Dermis lymphatic vessel endothelial cell (primary cell): ENCODE results near the gene ITGA5. TPM values are rescaled to one million over a fixed set of nuclear protein-coding genes. Genes with fewer than 3 reads are reported as not detected.

Experiments used
- total RNA-seq: library from RNA; depleted of rRNA; stranded (reverse); fragments of >200 nt; gene quantifications from 2 replicates; pipeline ENCODE4 v1.2.1, GENCODE V29; 2014

The ITGA5 gene
- 255 and 294 TPM in 2 replicates for total RNA-seq

DNA sequence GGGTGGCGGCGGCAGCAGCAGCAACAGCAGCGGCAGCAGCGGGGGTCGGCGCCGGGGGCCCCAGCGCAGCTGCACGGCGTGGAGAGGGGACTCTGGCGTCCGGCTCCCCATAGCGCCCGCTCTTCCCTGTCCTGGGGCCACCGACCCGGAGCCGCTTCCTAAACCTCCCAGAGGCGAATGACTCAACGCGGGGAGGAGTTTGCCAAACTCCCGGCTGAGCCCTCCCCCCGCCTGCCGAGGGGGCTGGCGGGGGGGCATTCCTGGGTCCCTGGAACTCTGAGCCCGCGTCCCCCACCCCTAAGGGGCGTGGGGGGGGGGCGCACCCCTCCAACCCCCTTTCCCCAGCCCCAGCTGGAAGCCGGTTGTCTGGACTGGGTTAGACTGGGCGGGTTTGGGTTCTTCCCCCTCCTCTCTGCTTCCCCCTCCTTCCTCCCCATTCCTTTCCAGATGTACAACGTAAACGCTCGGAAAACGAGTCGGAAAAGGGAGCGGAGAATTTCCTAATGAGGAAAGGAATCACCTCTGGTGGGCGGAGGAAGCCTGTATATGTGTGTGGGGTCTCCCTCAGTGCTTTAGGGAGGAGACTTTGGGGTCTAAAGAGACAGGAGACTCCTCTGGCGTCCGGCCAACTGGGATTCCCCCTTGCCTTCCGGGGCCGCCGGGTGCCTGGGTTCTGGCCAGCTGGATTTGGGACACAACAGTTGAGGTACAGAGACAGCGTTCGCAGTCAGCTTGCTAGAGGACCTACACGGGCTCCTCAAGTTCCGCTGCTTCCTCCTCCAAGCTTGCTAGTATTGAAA lies at the start of gene ITGA5:
Gene ITGA5 (minus strand): TSS at position 179 of the 800 bp plus-strand sequence. CDS start 68 bp downstream, at position 111.

DNA sequence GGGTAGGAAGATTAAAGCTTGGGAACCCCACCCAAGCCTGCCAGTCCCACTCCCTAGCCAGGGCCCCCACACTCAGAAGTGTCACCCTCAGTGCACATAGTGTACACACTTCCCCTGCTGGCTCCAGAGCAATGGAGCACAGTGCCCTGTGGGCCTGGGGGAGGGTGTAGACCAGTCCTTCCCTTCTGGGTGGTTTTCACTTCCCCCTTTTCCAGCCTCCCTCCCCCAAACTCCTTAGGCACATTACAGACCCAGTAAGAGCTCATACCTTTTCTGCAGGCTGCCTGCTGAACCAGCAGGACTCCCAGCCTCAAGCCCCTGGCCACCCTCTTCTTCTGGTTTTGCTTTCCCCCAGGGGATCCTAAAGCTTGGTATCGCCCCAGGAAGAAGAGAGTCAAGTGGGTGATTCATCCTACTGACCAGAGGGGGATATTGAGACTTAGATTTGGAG lies 34.5 kb downstream of the ITGA5 start, which contains the start of gene ZNF385A:
Gene ZNF385A (minus strand): TSS at position 143 of the 451 bp plus-strand sequence. CDS start 219 bp downstream, outside the sequence.

DNA sequence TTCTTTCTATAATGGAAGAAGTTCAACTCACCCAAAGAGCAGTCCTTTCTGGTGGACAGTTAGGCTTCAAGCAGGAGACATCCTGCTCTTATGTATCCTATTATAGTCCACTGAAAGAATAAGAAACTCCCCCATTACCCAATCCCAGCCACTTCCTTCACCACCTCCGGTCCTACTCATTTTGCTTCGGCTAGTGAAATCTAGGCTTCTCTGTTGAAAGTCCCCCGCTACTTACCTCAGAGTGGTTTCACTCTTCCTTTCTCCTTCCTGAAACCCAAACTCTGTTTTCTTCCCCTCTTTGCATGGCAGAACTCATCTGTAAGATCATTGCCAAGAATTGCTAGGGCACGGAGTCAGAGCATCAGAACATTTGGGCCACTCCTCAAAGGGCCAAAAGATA lies 54.7 kb downstream of the ITGA5 start, which contains the start of gene GPR84:
Gene GPR84 (minus strand): TSS at position 74 of the 400 bp plus-strand sequence. CDS start 635 bp downstream, outside the sequence.

Other genes with a start within 250 kb of the ITGA5 start
- 20.4 and 20.7 TPM in 2 replicates for gene SMUG1, start 230.3 kb downstream of the ITGA5 start, total RNA-seq
- gene CBX5, start 139.1 kb downstream of the ITGA5 start, total RNA-seq = 28.4 and 28.7 TPM in 2 replicates
- gene HNRNPA1, start 138.5 kb downstream of the ITGA5 start, total RNA-seq = 502 and 576 TPM in 2 replicates
- not detected in 2 replicates for gene NFE2, start 118.3 kb downstream of the ITGA5 start, total RNA-seq
- 96.3 and 96.6 TPM in 2 replicates for gene COPZ1, start 94.1 kb downstream of the ITGA5 start, total RNA-seq
- gene GPR84, start 54.8 kb downstream of the ITGA5 start, total RNA-seq = under 0.01 TPM in 1 of 2 replicates, not detected in the other
- gene ZNF385A, start 34.5 kb downstream of the ITGA5 start, total RNA-seq = 0.98 and 1.8 TPM in 2 replicates
- gene GTSF1, start 54.3 kb upstream of the ITGA5 start, total RNA-seq = not detected in 2 replicates
- gene NCKAP1L, start 78.5 kb upstream of the ITGA5 start, total RNA-seq = not detected in 2 replicates
- gene PDE1B, start 130.3 kb upstream of the ITGA5 start, total RNA-seq = under 0.01 TPM in 1 of 2 replicates, not detected in the other
- not detected in 2 replicates for gene PPP1R1A, start 169.4 kb upstream of the ITGA5 start, total RNA-seq
- not detected in 2 replicates for gene LACRT, start 215.6 kb upstream of the ITGA5 start, total RNA-seq
- not detected in 2 replicates for gene DCD, start 229.1 kb upstream of the ITGA5 start, total RNA-seq